ENCODE results near the gene CAMK1G.

The CAMK1G gene

GRCh38 chr1:209619696-209620486, 36.4 kb downstream of the CAMK1G start:
- DNase-seq (ENCODE audit: low read depth) = no peak

GRCh38 chr1:209620487-209620884, 37.0 kb downstream of the CAMK1G start:
- peak; percentile 29 for DNase-seq (ENCODE audit: low read depth)

GRCh38 chr1:209621286-209621685, 37.8 kb downstream of the CAMK1G start:
- DNase-seq (ENCODE audit: low read depth) = no peak

- DNase-seq (ENCODE audit: low read depth) = no peak
Observed at GRCh38 chr1:209621741-209622655, 38.5 kb downstream of the CAMK1G start.

DNA sequence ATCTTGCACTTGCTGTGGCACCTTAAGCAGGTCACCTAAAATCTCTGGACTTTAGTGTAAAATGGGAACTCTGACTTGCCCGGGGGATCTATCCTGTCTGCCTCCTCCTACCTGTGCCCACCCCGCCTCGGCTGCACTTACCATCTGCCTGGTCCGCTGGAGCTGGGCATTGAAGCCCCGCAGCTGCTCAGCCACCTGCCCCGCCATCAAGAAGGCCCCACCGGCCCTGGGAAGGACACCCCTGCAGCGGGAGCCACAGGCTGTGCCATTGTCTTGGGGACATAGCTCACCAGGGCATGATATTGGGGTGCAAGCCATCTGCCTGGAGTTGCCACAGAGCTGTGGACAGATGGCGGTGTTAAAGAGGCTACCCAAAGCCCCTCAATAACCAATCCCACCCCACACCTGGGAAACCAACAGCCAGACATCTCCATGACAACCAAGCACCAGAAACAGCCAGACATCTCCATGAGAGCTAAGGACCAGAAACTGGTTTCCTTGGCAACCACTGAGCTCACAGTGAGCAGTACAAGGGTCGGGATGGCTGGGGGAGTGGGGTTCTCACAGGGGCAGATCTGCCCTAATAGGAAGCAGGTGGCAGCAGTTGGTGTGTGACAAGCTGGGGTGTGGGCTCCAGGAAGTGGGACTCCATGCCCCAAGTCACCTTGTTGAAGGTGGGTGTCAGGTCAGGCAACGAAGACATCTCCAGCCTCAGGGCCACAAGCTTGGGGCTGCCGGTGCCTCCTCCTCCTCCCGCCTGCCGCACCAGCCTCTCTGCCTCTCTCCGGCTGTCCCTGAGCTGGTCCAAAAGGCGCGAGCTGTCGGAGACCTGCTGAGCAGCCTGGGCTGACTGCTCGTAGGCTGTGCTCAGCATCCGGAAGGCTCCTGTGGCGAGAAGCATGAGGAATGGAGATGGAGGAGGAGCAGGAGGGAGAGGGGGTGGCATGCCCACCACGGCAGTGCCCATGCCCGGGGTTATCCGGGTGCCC, 39.6 kb downstream of the CAMK1G start:
- DNase-seq (ENCODE audit: low read depth) = no peak

DNA sequence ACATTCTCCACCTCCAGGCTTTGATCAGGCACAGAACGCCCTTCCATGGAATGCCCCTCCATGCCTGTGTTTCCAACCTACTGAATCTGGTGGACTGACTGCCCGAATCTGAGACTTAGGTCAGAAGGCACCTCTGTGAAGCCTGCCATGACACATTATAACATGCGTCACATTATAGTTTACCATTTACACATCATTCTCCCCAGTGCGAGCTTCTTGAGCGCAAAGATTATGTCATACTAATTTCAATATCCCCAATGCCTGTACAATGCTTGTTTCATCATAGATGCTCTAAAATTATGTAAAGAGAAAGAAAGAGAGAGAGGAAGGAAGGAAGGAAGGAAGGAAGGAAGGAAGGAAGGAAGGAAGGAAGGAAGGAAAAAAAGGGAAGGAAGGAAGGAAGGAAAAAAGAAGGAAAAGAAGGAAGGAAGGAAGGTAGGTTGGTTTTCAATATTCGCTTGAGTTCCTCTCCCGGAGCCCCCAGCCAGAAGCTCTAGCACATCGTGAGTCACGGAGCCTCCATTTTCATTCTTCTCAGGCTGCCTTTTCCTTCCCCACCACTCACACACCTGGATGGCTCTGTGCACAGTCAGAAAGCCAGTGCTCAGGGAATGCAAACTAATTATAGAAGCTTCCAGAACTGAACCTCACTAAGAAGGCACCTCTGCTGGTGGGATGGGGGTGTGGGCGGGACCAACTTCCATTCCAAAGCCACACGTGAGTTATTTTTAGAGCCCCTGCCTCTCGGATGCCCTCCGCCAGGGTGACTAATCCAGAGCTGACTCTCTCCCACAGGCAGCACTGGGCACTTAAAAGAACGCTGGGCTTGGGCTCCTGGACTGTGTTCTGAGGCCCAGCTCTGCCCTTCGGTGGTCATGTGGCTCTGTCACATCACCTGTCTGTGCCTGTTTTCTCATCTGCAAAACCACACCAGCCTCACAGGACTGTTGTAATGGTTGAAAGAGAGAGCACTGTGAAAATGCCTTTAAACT, 41.3 kb downstream of the CAMK1G start:
- DNase-seq (ENCODE audit: low read depth) = no peak

- no peak for DNase-seq (ENCODE audit: low read depth)
Observed at GRCh38 chr1:209625791-209626285, 42.3 kb downstream of the CAMK1G start.

GRCh38 chr1:209626346-209627026, 43.0 kb downstream of the CAMK1G start:
- DNase-seq (ENCODE audit: low read depth) = no peak

DNA sequence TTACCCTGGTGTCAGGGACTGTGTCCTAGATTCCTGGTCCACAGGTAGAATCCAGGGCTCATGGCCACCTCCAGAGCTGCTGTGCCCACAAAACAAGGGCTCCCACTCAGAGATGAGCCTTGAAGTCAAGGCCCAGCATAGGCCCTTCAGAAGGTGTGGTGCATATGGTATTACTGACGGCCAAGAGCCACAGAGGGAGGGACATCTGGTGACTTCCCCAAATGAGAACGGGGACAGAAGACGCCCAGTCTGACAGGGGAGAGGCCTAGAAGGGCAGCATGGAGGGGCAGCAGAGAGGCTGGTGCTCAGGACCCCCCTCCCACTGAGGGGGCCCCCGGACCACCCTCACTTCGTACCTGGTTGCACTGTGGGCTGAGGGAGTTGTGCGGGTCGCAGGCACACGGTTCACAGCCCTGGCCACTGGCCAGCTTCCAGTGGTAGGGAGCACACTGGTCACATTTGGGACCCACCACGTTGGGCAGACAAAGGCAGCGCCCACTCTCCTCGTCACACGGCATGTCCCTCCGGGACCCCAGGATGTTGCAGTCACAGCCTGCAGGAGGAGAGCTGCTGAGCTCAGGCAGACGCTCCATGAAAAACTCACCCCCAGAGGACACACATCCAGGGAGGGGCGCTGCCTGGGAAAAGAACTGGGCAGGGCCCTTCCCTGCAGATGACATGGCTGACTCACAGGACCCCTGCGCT, 43.7 kb downstream of the CAMK1G start:
- no peak for DNase-seq (ENCODE audit: low read depth)

DNA sequence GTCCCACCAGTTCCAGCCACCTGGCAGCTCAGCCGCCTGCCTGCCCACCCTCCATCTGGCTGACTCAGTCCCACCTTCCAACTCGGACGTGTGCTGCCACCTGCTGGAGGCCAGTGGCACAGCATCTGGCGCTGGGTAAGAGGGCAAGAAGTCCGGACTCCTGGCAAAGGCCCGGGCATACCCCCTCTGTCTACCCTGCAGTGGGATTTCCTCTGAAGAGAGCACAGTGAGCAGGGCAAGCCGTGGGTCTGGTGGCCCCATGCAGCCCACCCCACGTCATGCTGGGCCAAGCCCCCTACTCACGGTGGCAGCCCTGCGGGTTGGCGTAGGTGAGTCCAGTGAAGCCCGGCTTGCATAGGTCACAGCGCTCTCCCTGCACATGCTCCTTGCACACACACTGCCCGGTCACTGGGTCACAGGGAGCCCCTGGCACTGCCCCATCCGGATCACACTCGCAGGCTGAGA, 44.2 kb downstream of the CAMK1G start:
- DNase-seq (ENCODE audit: low read depth) = peak; percentile 53

- DNase-seq (ENCODE audit: low read depth) = no peak
Observed at GRCh38 chr1:209628618-209629299, 45.2 kb downstream of the CAMK1G start.

DNA sequence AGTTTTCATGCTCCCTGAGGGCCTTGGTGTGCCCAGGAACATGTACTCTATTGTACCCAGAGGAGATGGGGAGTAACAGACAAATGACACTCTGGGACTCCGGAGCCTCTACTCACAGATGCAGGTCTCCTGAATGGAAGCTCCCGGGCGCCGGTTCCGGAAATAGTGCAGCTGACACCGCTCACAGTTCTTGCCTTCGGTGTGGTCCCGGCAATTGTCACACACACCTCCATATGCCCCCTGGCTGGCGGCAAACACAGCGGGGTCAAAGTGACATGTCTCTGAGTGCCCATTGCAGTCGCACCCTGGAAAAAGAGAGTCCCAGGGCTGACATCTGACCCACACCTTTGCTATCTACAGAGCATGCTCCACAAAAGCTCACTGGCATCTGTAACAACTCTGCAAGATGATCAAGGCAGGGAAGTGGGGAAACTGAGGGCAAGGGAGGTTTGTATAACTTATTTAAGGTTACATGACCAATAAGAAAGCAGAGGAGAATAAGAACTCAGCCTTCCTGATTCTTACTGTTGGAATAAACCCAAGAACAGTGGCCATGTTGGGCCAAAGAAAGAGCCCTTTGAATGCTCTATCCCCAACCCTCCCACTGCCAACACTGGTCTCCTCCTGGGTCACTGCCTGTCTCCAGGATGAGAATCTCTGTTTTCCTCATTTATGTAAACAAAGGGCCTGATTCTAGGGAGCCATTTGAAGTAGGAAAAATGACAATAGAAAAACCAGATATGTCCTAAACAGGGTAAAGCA, 46.3 kb downstream of the CAMK1G start:
- DNase-seq (ENCODE audit: low read depth) = no peak

- no peak for DNase-seq (ENCODE audit: low read depth)
Observed at GRCh38 chr1:209630383-209631225, 47.1 kb downstream of the CAMK1G start.

DNA sequence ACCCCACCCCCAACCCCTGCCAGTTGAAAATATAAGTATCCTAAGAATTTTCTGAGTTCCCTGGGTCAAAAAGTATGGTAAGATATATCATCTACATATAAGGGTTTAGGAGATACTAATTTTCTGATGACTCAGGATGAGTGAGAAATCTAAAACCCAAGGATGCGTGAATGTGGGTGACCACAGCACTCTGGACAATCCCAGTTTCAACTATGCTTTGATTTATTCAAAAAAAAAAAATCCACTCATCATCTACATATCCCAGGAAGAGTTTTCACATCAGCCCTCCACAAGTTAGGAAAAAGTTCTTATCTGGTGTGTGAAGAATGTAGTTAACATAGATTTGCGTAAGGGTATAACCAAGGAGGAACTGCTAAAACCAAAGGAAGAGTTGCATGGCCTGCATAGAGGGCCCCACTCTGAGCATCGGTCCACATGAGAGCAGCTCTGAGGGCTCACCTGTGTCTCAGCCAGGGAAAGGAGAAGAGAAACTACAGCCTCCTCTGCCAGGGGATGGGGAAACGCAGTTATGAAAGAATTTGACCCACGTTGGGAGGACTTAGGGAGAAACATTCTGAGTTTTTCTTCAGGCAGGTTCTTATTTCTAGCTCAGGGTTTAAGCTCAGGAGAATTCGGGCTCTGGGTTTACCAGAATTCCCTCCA, 50.0 kb downstream of the CAMK1G start:
- DNase-seq (ENCODE audit: low read depth) = peak; percentile 70

- no peak for DNase-seq (ENCODE audit: low read depth)
Observed at GRCh38 chr1:209634005-209634737, 50.7 kb downstream of the CAMK1G start.
